Glomerular endothelial cell (primary cell): ENCODE measurements around the gene NUDT4B. TPM values are rescaled to one million over a fixed set of nuclear protein-coding genes. Genes with fewer than 3 reads are reported as not detected.
"Not testable (repeated sequence)": the region's sequence is repeated elsewhere in the genome, so short reads cannot be mapped to it uniquely, and the experiment has no call there.

Experiments used
- DNase-seq: peaks from one replicate; pipeline ENCODE4 v3.0.0-alpha.2; 2011; ENCODE audit warnings: low read depth, low spot score; ENCODE audit errors: extremely low read depth
- total RNA-seq: library from RNA; depleted of rRNA; stranded (reverse); fragments of >200 nt; gene quantifications from 2 replicates; pipeline ENCODE4 v1.2.3, GENCODE V29; 2015

Gene NUDT4B
- total RNA-seq, 1 donor from 2014 or later: 46.7 TPM

DNA sequence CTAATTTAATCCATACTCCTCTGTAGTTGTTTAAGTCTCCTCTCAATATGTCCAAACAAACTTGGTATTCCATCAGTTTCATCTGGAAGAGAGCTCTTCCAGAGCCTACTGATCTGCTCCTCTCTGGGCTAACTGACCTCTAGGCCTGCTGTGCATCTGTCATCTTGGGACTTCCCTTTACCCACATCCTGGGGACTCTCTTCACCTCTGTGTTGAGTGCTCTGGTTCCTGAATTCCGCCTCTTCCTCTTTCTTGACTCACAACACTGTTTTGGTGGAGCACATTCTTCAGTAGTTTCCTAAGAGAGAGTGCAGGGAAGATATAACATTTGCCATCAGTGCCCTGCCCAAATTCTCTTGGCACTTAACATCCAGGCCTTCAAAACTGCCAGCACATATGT, 13.0 kb upstream of the NUDT4B start:
- DNase-seq: not testable (repeated sequence)

DNA sequence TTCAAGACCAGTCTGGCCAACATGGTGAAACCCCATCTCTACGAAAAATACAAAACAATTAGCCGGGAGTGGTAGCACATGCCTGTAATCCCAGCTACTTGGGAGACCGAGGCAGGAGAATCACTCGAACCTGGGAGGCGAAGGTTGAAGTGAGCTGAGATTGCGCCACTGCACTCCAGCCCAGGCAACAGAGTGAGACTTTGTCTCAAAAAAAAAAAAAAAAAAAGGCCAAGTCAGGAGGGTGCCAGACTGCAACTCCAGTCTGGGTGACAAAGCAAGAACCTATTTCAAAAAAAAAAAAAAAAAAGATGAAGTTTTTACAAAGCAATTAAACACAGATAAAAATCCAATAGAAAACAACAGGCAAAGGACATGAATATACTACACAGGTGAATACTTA, 9.9 kb upstream of the NUDT4B start:
- not testable (repeated sequence) for DNase-seq

DNA sequence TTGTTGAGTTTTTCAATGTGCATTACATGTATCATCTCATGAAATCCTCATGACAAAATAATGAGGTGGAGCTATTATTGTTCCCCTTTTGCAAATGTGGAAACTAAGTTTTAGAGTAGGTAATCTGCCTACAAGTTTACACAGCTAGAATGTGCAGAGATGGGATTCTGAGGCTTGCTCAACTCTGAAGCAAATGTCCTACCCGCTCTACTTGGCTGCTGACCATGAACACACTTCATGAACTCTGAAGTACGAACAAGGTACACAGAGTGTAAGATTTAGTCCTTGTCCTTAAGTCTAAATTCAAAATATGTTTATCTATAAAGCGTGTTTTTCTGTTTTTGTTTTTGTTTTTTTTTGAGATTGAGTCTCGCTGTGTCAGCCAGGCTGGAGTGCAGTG, 5.4 kb upstream of the NUDT4B start:
- DNase-seq: not testable (repeated sequence)

DNA sequence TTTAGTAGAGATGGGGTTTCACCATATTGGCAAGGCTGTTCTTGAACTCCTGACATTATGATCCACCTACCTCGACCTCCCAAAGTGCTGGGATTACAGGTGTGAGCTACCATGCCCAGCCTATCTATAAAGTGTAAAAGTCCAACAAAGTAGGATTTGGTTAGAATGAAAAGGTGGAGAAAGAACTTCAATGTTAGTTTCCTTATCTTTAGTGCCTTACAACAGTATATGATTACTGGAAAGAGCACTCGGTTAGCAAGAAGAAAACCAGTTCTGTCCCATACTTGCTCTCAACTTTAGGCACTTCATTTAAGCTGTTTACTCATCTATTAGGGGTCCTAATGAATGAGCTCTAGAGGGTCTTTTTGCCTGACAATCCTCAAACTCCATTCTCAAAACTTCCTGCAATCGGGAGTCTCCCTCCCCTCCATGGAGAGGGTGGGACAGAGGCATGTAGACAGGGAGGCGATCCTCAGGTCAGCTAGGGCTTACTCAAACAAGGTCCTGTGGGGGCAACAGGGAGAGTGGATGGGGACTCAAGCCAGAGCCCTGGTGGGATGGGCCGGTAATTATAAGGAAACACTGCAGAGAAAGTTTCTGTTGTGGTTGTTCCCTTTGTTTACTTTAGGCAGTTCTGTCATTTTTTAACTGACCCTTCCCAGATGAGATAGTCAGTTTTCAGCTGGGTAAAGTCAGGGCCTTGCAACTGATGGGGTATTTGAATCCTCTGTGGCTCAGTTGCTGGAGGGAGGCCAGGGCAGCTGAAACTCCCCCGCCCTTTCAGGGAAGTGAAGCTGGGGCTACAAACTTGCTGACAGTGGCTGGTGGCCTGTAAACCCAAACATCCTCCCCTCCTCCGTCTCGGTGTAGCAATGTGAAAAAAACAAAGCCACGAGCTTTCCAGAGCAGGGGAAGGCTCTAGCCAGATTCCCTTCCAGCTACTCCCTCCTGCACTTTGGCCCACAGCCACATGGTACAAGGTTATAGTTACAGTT, 4.6 kb upstream of the NUDT4B start:
- DNase-seq: not testable (repeated sequence)

DNA sequence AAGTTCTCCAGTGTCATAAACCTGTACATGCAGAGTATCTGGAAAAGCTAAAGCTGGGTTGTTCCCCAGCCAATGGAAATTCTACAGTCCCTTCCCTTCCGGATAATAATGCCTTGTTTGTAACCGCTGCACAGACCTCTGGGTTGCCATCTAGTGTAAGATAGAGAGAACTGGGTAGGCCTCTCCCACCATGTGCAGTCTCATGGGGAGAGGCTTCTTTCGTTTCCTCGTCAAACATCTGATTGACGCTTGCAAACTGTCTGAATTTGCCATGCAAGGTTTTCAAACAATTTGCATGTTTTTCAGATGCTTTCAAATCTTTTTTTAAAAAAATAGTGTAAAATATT, 734 bp downstream of the NUDT4B start:
- DNase-seq: not testable (repeated sequence)

DNA sequence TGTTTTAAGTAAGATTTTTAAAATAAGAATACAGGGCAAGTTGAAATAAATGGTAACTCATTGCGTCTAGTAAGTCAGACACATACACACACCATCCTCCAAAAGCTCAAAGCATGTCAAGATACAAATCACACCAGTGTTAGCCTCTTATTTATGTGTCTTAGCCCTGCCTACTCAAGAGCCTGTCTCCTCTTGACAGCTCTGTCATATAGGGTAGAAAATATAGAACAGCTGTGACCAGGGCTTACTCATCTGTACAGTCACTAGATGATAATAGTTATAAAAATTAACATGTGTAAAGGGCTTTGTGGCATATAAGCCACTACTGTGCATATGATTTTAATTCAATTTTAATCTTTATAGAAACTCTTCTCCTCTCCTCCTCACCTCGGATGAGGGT, 7.7 kb downstream of the NUDT4B start:
- DNase-seq: not testable (repeated sequence)

DNA sequence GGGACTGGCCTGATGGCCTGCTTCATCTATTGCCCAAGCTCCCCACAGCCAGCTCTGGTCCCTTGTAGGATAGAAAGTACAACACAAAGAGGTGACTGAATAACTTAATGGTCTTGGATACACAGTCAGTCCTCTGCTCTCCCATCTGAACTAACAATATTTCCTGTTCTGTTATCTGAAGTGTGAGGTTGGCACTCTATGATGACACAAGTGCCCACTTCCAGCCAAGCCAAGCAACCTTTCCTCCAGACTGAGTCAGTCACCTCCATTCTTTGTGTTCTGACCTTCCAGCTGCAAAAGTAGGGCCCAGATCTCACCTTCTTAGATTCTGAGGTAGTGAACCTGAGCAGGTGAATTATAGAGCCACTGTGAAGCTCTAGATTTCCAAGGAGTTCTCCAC, 8.9 kb downstream of the NUDT4B start:
- not testable (repeated sequence) for DNase-seq

DNA sequence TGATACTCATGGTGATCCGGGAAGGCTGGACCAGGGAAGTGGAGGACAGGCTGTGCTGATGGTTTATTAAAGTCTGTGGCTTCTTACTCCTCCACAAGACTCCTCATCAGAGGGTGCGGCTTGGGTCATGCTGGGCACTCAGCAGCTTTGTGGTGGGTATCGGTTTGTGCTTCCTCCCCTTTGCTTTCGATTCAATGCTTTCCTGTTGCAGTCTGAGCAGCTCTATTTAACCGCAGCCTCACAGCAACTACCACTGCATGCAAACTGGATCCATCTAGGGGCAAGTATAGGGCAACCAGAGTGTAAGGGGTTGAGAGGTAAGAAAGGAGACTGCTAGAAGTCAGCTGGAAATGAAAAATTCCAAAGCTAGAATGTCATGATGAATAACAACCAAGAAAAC, 9.8 kb downstream of the NUDT4B start:
- not testable (repeated sequence) for DNase-seq

DNA sequence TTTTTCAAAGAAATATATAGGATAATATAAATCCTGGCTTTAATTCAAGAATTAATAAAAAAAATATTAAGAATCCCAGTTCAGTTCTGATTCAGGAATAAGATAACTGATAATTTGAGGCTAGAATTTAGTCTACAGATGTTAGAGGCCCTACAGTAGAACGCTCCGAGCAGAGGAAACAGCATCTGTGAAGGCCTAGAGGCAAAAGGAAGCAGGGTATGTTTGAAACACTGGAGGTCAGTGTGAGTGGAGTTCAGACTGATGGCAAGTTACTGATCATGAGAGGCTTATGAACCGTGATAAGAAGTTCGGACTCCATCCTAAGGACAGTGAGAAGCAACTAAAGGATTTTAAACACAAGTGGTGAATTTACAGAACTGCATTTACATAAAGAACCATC, 10.4 kb downstream of the NUDT4B start:
- DNase-seq: not testable (repeated sequence)

DNA sequence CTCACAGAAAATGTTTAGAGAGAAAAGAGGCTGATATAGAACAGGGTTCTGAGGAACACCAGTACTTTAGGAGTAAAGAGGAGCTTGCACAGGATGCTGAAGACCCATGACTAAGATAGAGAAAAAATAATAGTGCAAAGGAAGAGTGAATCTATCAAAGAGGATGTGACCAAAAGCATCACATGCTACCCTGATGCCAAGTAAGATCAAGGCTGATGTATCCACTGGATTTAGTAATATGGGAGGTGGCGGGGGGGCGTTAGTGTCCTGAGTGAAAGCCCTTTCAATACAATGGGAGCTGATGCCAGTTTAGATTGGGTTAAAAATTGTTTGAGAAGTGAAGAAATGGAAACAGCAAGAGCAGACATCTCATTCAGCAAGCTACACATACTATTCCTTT, 11.2 kb downstream of the NUDT4B start:
- DNase-seq: not testable (repeated sequence)

DNA sequence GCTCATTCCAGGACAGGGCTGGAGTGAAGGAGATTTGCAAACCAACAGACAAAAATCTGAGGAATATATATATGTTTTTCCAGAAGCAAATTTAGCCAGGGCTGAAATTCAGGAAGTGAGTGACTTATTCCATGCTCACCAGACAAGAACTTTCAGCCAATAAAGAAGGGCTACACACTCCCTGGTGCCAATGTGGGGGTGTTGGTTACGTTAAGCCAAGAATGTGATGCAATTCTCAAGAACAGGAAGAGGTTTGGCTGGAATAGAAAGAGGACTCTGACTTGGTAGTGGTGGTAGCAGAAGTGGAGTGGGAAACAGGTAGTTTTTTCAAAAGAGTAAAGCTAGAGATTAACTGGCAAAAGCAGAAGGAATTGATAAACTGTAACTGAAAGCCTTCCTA, 11.6 kb downstream of the NUDT4B start:
- not testable (repeated sequence) for DNase-seq

DNA sequence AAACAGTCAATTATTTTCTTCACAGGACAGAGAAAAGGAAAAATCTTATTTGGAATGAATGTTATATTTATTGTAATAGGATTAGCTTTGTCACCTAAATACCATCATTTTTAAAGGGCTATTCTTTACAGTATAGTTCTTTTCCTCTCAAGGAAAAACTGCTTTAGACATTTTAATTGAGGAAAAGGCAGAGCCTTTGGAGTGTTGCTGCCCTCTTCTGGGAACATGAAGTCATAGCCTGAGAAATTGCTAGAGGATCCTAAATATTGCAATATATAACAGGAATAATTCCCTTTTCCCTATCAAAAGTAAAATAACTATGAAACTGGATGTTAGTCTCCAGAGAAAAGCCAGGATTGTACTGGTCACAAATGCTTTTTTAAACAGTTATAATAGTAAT, 12.8 kb downstream of the NUDT4B start:
- not testable (repeated sequence) for DNase-seq

DNA sequence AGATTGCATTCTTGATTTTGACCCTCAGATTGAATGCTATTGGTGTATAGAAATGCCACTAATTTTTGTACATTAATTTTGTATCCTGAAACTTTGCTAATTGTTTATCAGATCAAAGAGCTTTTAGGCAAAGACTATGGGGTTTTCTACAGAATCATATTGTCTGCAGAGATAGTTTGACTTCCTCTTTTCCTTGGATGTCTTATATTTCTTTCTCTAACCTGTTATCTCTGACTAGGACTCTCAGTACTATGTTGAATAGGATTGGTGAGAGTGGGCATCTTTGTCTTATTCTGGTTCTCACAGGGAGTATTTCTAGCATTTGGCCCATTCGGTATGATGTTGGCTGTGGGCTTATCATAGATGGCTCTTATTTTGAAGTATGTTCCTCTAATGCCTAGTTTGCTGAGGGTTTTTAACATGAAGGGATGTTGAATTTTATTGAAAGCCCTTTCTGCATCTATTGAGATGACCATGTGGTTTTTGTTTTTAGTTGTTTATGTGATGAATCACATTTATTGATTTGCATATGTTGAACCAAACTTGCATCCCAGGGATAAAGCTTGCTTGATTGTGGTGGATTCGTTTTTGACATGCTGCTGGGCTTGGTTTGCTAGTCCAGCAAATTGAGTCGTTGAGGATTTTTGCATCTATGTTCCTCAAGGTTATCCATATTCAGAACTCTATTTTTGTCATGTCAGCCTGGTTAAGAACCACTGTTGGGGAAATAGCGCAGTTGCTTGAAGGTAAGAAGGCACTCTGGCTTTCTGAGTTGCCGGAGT, 16.9 kb downstream of the NUDT4B start:
- DNase-seq: not testable (repeated sequence)

DNA sequence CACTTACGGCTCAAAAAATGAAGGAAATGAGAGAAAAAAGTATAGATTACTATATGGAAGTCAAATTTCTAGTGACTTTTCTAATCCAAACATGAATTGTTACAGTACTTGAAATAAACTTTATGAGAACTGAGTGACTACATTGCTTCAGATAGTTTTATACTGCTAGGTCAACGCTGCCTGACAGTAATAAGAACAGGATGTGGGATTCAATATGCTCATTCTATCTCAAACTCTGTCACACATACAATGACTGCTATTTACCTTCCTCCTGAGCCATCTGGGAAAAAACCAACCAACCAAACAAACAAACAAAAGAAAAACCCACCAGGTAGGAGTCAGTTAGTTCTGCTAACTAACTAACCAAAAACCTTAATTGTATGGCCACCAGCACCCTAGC, 20.0 kb downstream of the NUDT4B start:
- not testable (repeated sequence) for DNase-seq

DNA sequence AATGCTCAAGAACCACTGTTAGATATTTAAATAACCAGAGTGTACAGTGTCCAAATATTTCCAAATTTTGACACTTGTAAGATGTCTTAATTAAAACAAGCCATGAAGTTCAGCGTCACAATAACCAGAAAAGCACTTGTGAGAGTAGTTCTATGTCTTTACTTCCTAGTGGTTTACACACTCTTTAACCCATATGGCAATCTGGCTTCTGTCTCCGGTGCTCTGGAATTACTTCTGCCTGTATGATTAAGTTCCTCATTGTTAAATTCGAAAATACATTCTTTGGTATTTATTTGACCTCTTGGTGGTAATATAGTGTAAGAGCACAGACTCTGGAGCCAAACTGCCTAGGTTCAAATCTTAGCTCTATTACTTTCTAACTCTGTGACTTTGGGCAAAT, 20.9 kb downstream of the NUDT4B start:
- DNase-seq: not testable (repeated sequence)

DNA sequence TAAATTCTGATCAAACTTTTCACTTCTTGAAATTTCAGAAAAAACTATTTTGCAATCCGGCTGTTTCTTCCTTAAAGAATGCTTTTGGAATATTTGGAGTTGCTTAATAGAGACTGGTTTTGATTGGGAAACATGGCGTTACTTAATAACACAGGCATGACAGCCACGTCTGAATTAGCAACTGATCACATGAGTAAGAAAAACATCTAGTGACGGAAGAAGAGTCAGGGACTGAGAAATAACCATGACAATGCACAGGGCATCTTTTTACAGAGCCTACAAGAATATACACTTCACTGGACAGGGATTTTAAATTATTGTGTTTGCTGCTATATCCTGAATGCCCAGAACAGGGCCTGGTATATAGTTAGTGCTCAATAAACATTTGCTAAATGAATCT, 25.1 kb downstream of the NUDT4B start:
- not testable (repeated sequence) for DNase-seq

DNA sequence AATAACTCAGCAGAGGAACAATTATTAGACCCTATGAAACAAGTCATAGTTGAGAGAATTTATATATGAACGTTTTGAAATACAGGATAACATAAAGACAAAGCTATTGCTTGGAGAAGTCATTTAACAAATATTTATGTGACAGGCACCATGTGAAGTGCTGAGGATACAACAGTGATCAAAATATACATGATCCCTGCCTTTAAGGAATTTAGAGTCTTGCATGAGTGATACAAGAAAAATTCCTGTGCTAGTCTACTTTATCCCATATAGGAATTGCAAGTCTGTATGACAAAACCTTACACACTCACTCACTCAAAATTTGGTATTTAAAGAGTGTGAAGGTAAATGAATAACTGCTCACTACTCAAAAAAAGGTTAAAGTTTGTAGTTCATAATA, 25.5 kb downstream of the NUDT4B start:
- DNase-seq: not testable (repeated sequence)

DNA sequence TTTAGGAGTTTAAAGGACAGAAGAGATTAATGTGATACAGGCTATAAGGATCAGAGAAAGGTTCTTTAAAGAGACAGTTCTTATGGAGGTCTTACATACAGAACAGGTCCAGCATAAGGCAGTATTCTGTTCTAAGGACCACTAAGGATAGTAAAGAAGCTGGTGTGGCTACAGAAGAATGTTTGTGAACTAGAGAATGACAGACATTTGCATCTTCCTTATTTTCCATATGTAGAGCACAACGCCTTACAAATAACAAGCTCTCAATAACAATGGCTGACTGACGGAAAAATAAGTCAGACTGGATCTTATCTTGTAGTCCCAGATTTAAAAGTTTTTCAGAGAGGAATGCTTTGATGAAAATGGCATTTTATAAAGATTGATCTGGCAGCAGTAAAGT, 26.7 kb downstream of the NUDT4B start:
- not testable (repeated sequence) for DNase-seq

DNA sequence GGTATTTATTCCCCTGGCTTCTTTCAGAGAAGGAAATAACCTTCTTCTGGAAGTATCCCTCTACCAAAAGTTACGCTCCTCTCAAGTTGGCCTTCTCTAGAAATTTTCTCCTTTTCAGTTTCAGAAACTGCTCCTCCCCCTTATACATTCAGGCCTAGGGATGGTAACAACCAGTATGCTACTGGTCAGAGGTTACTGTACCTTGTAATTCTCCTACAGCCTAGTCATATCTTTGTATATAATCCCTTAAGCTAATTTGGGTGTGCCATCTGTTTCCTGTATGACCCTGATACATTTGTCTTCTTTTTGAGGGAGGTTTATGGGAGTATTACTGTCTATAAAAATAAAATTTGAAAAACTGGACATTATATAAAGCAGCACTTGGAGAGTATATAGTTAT, 29.1 kb downstream of the NUDT4B start:
- not testable (repeated sequence) for DNase-seq

DNA sequence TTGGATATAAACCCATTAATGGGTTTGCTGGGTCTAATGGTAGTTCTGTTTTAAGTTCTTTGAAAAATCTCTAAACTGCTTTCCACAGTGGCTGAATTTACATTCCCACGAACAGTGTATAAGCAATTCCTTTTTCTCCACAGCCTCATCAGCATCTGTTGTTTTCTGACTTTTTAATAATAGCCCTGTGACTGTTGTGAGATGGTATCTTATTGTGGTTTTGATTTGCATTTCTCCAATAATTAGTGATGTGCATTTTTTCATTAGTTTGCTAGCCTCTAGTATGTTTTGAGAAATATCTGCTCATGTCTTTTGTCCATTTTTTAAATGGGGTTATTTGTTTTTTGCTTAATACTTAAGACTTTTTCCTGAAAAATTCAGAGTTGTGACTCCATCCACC, 31.8 kb downstream of the NUDT4B start:
- not testable (repeated sequence) for DNase-seq

DNA sequence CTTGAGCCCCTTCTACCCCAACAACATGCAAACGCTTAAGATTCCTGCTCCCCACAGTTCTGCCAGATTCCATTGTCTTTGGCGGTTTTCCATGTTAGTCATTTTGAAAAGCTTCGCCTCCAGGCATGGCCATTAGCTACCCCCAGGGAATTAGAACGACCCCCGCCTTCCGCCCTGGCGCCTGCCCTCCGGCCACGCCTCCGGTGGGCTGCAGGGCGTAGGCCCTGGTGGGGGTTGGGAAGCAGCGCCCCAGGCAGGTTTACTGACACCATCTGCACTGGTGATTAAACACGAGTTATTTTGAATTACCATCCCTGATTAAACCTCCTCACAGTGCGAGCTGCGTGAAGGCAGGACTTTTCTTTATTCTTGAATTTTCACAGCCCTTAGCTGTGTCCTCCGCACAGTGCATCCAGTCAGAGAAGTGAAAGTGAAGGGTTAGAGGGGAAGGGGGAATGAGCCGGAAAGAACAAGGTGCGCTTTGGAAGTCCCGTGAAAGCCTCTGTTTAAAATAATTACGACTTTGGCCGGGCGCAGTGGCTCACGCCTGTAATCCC, 43.0 kb downstream of the NUDT4B start:
- DNase-seq: not testable (repeated sequence)
